ENCODE data around the gene TCP11.

The TCP11 gene

DNA sequence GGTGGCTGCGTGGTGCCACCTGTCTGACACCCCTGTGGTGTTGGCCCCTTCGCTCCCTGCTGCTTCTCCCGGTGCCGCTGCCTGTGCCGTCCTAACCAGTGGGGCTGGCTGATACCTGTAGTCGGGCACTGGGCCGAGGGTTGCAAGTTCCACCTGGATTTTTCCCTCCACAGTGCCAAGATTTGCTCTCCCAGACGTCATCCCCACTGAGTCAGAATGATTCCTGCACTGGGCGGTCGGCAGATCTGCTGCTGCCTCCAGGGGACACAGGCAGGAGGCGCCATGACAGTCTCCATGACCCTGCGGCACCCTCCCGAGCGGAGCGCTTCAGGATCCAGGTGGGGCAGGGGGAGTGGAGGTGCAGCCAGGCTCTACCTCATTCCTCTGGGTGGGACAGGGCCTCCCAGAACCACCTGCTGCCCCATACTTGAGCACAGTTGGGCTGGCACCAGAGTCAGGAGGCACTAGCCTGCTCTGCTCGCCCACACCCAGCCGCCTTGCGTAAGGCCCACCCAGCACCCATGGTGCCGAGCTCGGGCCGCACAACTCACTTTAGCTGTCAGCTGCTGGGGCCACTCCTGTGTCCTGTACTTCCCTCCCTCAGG, 60.2 kb downstream of the TCP11 start:
- no peak for DNase-seq (ENCODE audit: low read depth in 2 of 2)

DNA sequence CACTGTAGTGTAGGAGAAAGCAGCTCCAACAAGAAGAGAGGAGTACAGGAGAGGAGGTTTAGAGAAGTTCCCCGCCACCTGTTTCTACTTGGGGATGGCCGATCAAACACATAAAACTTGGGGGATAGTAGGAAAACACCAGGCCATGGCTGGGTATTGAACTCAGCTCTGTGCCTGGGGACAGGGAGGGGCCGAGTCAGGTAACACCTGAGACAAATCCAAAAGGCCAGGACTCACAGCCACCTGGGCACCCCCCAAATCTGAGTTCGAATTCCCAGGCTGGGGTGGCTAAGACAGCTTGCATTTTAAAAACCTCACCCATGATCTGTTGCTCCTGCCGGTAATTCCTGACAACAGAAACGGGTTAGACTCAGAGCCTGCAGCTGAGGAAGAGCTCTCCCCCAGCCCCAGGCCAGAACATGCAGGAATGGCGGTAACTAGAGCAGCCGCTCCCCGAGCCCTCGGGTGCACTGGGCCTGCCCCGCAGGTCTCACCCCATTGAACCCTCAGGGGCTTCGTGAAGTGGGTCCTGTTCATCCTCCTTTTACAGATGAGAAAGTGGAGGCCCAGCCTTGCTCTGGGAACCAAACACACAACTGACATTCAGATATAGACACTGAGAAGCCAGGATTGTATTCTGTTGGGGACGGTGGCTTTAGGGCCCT, 61.0 kb downstream of the TCP11 start:
- no peak for DNase-seq (ENCODE audit: low read depth in 2 of 2)

DNA sequence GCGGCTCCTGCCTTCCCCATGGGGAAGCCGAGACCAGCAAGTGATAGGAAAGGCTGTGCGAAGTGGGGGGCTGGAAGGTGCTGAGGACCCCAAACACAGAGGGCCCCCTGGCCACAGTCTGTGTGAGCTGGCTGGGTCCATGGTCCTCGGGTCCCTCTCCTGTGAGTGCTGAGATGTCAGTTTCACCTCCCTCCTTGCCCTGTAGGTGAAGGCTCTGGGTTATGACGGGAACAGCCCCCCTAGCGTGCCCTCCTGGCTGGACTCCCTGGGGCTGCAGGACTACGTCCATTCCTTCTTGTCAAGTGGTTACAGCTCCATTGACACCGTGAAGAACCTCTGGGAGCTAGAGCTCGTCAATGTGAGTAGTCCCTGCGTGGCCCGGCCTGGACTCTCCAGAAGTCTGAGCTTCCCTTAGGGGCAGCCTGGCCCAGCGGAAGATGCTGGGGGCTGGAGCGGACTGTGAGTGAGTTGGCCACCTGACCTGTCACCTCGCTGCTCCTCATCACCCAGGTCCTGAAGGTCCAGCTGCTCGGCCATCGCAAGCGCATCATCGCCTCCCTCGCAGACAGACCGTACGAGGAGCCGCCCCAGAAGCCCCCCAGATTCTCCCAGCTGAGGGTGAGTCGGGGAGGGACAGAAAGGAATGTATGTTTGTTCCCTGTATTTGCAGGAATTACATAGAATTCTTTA, 61.7 kb downstream of the TCP11 start:
- no peak for DNase-seq (ENCODE audit: low read depth in 2 of 2)

DNA sequence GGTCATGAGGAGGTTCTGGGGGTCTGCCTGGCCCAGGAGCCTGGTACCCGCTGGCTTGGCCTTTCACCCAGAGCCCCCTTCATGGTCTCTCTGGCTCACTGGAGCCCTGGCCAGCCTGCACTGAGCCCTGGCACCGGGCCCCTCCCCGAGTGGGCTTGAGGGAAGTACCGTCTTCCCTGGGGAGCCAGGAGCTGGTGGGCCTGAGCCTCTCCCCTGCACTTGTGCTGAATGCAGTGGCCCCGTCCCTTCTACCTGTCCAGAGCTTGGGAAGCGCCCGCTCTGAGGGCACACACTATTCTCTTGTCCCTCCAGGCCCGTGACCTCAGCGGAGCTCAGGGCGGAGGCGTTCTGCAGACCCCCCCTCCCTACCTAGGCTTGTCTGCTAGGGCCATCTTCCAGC, 62.2 kb downstream of the TCP11 start:
- no peak for DNase-seq (ENCODE audit: low read depth in 2 of 2)

DNA sequence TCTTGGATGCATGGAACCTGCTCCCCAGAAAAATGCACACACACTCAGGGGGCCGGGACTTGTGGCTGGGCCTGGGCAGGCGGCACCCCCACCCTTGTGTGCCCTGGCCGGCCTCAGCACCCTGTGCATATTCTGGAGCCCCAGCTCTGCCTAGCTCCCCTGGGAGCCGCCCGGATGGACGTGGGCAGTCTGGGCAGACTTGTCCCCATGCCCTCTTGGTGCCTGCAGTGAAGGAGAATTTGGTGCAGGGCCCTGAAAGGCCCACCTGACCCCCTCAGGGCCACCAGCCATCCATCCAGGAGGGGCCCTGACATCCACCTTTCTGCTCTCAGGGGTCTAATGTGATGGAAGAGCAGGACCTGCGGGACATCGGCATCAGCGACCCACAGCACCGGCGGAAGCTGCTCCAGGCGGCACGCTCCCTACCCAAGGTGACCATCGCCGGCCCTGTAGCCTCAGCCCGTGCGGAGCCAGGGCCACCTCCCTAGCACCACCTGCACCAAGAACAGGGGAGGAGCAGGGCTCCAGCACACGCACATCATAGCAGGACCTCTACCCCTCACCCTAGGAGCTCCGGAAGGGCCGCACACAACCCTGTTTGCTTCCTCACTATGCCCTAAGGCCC, 62.8 kb downstream of the TCP11 start:
- no peak for DNase-seq (ENCODE audit: low read depth in 2 of 2)

DNA sequence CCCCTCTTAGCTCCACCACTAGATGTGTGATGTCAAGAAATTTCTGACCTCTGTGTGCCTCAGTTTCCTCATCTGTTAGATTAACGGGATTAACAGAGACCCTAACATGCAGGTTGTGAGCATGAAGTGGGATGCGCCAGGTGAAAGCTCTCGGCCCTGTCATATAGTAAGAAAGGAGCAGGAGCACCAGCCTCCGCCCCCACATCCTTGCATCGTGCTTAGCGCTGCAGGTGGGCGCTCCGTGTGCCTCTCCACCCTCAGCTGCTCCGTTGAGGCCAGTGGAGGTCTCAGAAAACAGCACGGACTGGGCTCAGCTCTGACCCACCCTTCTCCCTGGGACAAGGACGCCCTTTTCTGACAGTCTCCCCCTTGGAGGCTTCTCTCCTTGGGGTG, 63.4 kb downstream of the TCP11 start:
- no peak for DNase-seq (ENCODE audit: low read depth in 2 of 2)

DNA sequence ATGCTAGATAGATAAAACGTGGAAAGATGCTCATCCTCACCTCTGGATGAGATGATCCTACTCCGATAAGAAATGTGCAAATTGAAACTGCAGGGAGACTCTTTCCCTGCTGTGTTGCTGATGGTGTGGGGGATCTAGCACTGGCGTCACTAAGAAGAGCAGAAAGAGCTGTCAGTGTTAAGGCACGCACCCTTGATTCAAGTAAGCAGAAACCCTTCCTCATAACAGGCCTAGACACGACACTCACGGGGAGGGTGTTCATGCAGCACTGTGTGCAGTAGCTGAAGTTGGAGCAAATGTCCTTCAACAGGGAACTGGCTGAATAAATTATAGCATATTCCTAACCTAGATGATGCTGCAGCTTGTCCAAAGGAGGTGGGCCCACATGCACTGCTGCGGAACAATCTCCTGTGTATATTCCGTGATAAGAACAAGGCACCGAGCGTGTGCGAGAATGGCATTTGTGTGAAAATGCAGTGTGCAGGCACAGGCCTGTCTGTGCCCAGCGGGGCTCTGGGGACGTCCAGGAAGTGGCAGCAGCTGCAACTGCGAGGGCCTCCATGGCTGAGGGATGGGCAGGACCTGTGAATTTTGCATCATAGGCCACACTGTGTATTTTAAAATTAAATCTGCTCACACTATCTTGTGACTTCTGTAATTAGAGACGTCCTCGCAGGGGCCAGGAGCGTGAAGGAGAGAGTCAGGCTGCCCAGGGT, 64.0 kb downstream of the TCP11 start:
- no peak for DNase-seq (ENCODE audit: low read depth in 2 of 2)

DNA sequence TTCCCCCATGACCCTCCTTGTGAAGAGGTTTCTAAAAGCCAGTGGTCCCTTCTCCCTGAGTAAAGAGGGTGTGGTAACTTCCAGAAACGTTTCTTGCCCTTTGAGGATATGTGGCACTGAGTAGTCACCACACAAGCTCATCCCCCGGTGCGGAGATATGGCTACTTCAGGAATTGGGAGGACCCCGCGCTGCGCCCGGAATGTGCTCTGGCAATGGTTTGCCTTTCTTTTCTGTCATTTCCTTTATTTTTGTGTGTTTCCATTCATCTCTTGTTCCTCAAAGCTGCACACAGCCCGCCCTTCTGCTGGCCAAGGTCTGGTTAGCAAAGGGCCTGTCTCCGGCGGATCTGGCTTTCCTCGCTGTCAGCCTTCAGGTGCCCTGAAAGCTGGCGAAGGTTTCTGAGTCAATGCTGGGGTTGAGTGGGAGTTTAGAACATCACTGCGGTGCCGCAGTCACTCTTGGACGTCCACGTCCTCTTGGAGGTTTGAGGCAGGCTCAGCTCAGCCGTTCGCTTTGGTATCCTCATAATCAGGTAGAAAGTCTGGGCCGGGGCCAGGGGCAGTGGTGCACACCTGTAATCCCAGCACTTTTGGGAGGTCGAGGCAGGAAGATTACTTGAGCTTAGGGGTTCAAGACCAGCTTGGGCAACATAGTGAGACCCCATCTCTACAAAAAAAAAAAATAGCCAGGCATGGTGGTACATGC, 67.2 kb downstream of the TCP11 start:
- no peak for DNase-seq (ENCODE audit: low read depth in 2 of 2)

DNA sequence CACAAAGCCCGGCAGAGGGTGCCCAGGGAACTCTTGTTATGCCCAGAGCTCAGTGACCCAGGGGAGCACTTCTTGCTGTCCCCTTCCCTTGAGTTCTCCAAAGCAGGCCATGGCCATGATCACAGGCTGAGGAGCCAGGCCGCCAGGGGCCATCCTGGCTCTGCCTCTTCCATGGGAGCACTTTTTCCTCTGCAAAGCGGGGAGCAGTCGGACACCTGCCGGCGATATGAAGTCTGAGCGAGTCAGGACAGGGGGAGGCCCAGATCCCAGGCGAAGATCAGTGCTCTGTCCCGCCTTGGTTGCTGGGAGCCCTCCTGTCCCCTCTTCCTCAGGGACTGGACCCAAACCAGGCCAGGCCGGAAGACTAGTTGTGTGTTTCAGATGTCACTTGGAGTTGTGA, 67.9 kb downstream of the TCP11 start:
- no peak for DNase-seq (ENCODE audit: low read depth in 2 of 2)

DNA sequence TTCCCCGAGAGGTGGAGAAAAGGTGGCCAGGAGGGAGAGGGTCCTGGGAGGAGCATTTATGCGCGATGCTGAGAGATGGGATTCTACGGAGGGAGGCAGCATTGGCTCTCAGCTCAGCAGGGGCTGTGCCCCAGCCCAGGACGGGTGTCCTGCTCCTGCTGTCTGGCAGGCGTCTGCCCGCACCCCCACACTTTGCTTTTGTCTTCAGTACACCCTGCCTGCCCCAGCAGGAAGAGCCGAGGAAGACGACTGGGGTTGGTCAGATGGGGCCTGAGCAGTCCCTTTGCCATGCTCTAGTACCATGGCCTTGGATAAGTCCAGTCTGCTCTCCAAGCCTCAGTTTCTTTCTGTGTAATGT, 68.5 kb downstream of the TCP11 start:
- DNase-seq (ENCODE audit: low read depth in 2 of 2) = no peak

DNA sequence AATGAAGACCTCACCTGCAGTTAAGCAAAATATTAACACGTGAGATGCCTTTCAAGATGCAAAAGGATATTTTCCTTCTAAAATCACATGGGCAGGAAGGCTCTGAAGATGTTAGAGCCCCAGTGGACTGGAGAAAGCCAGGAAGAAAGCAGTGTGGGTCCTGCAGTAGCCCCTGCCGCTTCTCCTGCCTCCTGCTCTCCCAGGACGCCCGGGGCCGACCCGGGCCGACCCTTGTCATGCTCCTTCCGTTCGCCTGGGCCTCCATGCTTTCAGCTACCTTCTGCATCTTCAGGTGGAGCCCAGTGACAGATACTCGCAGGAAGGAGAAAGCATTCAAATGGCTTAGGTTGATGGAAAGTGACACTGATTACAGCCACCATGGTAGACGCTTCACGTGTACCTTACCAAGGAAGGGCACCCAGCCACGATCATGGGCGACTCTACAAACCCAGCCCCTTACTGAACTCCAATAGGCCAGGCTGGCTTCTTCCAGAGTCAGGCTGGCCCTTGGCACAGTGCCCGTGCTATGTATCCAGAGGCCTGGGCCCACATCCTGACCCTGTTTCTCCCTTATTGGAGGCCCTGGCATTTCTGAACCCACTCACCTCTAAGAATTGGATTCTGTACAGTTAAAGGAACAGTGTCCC, 69.0 kb downstream of the TCP11 start:
- DNase-seq (ENCODE audit: low read depth in 2 of 2) = no peak

DNA sequence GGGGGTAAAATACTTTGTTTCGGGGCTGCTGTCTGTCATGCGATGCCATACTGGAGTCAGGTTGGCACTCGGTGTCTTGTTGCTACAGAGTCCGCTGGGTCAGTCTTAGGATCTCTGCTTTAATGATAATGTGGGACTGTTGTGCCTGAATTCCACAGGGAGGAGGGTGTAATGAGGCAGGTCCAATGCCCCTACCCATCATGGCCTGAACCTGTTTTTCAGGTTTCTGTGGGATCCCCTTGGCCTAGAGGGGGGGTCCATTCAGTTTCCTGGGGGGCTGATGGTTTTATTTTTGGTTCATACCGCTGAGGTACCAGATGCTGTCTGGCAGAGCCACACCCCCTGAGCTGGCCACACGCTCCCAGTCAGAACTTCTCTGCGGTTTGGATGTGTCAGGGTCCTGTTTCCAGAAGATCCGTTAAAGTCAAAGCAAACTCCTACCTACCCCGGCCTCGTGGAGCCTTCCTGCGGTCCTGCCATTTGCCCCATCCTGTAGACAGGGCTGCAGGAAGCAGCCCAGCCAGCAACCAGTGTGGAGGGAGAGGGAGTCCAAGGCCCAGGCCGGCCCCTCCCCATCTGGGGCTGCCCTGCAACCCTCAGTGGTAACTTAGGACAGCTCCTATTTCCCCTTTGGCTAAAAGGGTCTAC, 69.7 kb downstream of the TCP11 start:
- no peak for DNase-seq (ENCODE audit: low read depth in 2 of 2)

DNA sequence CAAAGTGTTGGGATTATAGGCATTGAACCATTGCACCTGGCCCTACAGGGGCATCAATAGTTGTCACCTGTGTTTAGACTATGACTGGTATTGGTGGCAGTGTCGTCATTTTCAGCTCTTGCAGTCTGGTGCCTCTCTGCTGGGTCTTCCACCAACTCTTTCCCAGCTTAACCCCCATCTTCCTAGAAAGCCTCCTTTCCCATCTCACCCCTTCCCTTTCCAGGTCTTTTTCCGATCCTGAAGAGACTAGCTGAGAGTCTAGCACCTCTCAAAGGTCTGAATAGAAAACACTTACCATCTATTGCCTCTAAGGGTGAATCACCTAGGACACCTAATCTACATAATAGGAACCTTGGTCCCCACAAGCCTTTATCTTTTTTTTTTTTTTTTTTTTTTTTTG, 71.0 kb downstream of the TCP11 start:
- no peak for DNase-seq (ENCODE audit: low read depth in 2 of 2)

DNA sequence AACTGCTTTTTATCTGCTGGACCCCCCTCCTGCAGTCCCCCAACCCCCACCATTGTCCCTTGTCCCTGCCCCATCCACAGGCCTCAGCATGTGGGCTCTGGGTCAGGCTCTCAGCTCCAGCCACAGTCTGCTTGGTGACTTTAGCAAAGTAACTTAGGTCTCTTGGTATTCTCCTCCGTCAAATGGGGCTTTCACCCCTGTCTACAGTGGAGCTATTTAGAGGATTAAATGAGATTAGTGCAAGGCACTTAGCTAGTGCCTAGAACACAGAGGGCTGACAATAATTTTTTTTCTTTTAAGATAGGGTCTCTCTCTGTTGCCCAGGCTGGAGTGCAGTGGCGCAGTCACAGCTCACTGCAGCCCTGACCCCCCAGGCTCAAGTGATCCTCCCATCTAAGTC, 71.9 kb downstream of the TCP11 start:
- no peak for DNase-seq (ENCODE audit: low read depth in 2 of 2)

DNA sequence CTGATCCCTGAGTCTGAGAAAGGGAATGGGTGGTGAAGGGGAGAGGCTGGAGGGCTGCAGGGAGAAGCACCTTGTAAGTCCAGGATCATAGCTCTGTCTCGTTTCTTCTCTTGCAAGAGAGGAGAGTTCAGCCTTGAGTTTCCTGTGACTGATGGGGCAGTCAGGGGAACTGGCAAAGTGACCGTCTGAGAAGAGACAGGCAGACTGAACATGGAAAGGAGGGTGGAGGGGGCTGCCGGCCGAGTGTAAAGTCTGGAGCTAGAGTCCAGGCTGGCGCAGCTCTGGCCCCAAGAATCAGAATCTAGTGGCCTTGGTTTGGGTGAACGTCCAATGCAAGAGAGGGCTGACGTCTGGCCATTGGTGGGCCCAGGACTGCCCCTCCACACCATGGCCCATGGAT, 72.5 kb downstream of the TCP11 start:
- no peak for DNase-seq (ENCODE audit: low read depth in 2 of 2)

DNA sequence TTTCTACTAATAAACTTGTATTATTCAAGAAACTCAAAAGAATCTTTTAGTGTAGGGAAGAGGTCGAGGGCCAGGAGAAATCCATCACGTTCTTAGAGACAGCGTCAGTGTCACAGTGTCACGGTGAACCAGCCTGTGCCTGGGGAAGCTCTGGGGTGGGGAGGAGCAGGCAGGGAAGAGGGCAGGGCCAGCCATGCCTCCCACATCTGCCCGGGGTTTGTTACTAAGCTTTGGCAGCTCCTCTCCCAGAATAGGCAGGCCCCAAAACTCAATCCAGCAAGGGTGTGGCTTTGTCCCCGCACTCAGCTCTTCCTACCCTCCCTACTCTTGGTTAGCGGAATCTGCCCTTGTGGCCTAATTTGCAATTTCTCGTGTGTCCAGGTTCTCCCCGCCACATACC, 72.9 kb downstream of the TCP11 start:
- DNase-seq (ENCODE audit: low read depth in 2 of 2) = no peak
